ENCODE results near the gene B4GAT1.

B4GAT1 gene

DNA sequence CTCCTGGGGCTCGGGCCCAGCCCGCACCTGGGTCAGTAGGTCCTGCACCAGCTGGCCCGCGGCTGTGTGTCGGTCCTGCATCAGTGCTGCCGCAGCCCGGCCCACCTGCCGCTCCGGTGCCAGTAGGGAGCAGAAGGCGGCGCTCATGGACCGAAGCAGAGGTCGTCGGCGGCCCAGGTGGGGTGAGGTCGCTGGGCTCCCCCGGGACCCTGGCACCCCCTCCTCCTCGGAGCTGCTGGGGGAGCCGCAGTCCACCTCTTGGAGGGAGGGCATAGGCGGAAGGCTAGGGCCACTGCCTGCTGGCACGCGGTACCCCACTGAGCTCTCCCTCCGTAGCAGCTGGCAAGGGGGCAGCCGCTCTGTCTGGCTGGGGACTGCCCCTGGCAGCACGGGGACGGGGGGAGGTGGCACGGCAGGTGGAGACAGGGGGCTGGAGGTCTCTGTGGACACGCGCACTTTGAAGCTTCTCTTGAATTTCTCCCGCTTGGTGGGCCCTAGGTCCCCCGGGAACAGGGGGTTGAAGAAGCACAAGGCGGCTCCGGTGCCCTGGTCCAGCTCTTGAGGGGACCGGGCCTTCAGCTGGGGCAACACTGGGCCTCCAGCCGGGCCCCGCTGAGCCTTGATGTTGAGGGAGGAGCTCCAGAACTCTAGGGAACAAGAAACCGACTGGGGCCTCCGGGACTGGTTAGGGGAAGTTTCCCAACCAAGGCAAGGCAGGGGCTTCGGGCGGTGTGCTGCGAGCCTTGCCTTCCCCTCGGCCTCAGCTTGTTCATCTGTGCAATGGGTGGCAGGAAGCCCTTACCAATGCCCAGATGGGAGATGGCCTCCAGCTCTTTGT, 12.6 kb downstream of the B4GAT1 start:
- TF ChIP-seq CTCF (IDR thresholded peaks at IDR 0.05; ENCODE audit: borderline replicate concordance, control extremely low read depth, extremely low read depth, insufficient read depth, missing control alignments), result no peak
- in situ Hi-C loops (cut with MboI; ENCODE audit: low sequenced_read_pairs, unreplicated experiment), result no loop called here
- no peak for DNase-seq (ENCODE audit: low spot score)

DNA sequence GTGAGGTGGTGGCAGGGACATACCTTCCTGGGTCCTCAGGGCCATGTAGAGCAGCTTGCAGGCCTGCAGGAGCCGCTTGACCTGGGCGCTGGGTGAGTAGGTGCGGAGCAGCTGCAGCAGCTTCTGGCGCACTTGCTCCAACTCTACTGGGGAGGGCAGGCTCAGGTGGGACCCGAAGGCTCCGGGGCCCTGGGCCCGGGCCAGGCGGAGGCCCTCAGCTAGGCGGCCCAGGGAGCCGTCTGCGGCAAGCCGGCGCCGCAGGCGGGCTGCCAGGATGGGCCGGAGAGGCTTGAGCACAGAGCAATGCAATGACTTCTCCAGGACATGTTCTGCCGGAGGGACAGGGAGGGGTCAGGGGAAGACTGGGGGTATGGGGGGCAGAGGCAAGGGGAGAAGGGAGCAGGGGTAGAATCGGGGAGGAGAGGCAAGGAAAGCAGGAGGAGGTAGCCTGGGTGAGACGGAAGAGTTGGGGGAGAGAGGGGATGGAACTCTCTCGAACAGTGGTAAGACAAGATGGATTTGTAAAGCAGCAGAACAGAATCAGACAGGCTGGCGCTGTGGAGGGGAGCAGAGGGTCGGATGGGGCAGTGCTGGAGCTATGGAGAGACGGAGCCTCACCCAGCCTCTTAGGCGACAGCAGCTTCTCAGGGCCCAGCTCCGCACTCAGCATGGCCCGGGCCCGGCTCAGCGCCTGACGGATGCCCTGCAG, 13.4 kb downstream of the B4GAT1 start:
- in situ Hi-C loops (cut with MboI; ENCODE audit: low sequenced_read_pairs, unreplicated experiment), result no loop called here
- no peak for TF ChIP-seq CTCF (IDR thresholded peaks at IDR 0.05; ENCODE audit: borderline replicate concordance, control extremely low read depth, extremely low read depth, insufficient read depth, missing control alignments)

DNA sequence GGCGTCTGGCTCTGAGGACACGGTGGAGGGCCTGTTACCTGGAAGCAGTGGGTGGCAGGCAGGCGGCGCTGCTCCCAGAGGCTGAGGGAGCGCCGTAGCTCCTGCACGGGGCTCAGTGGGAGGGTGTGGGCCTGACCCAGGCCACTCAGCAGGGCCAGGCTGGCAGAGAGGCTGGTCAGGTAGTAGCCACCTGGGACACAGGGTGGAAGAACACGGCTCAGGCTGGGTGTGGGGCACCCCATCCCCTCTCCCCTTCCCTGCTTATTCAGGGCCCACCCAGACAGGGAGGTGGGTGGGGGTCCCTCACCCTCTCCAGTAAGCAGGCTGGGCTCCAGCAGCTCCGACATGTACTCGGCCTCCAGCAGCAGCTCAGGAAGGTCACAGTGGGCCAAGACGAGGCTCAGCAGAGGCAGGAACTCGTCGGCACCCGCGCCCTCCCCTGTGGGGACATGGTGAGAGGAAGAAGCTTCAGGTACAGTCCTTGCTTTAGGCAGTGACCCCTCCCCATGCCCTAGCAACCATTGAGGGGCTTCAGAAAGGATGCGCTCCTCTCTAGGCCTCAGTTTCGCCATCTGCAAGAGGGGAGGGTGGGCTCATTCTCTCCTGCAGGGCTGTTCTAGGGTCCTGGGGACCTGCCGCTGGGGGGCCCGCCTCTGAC, 14.1 kb downstream of the B4GAT1 start:
- DNase-seq (ENCODE audit: low spot score), result no peak
- no peak for TF ChIP-seq CTCF (IDR thresholded peaks at IDR 0.05; ENCODE audit: borderline replicate concordance, control extremely low read depth, extremely low read depth, insufficient read depth, missing control alignments)
- in situ Hi-C loops (cut with MboI; ENCODE audit: low sequenced_read_pairs, unreplicated experiment), result no loop called here

More for the DNA sequence above, 13.4 kb downstream of the B4GAT1 start:
- DNase-seq (ENCODE audit: low spot score), result no peak

DNA sequence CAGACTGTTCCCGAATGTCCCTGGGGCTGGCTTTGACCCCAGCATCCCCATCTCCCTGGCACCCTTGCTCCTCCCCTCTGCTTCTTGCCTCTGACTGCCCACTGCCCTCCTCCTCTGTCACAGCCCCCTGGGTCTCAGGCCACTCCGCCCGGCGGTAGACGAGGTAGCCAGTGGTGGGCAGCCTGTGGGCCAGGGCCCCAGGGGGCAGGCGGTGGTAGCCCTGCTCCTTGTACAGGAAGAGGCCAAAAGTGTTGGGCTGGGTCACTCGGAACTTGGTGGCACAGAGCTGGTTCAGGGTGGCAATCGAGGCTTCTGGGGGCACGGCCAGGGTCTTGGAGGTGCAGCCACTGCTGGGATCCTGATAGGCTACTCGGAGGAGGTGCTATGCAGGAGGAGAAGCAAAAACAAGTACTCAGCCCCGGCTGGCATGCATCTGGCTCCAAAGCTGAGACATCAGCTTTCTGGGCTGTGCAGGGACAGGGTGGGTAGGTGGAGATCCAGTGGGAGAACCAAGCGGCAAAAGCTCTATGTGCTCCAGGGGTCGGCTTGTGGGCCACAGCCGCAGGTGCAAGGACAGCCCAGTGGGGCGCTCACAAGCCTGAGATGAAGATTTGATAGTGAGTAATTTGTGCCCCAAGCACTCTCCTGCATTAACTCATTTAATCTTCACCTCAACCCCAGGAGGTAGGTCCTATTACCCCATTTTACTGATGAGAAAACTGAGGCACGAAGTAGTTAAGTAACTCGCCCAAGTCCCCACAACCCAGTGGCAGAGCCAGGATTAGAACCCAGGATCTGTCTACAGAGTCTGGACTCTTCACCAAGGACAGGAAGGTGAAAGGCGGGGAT, 14.8 kb downstream of the B4GAT1 start:
- in situ Hi-C loops (cut with MboI; ENCODE audit: low sequenced_read_pairs, unreplicated experiment), result no loop called here
- no peak for TF ChIP-seq CTCF (IDR thresholded peaks at IDR 0.05; ENCODE audit: borderline replicate concordance, control extremely low read depth, extremely low read depth, insufficient read depth, missing control alignments)

GRCh38 chr11:66331542-66332370, 15.7 kb downstream of the B4GAT1 start:
- TF ChIP-seq CTCF (IDR thresholded peaks at IDR 0.05; ENCODE audit: borderline replicate concordance, control extremely low read depth, extremely low read depth, insufficient read depth, missing control alignments), result no peak
- in situ Hi-C loops (cut with MboI; ENCODE audit: low sequenced_read_pairs, unreplicated experiment), result no loop called here
- no peak for DNase-seq (ENCODE audit: low spot score)

More for the DNA sequence above, 14.8 kb downstream of the B4GAT1 start:
- no peak for DNase-seq (ENCODE audit: low spot score)
